ENCODE measurements around the gene DNM1L. TPM values are rescaled to one million over a fixed set of nuclear protein-coding genes. Genes with fewer than 3 reads are reported as not detected.
"Not testable (repeated sequence)": the region's sequence is repeated elsewhere in the genome, so short reads cannot be mapped to it uniquely, and the experiment has no call there.

The DNM1L gene
- total RNA-seq, 1 donor, result 103 TPM

DNA sequence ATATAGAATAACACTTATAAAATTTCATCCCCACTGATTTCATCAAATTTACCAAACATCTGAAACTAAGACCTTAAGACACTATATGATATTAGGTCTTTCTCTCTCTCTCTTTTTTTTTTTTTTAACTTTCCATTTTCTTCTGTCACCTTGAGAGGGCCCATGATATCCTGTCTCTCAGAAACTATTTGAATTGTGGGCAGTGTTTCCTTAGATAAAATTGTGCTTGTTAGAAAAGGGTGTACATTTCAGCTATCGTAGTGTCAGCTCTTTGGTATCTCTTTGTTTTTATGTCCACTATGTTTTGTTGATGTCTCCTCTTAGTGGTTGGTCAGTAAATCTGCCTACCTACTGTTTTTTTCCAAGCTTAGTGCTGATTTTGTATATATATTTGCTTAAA lies 23.8 kb downstream of the DNM1L start:
- TF ChIP-seq, protein P1, sequence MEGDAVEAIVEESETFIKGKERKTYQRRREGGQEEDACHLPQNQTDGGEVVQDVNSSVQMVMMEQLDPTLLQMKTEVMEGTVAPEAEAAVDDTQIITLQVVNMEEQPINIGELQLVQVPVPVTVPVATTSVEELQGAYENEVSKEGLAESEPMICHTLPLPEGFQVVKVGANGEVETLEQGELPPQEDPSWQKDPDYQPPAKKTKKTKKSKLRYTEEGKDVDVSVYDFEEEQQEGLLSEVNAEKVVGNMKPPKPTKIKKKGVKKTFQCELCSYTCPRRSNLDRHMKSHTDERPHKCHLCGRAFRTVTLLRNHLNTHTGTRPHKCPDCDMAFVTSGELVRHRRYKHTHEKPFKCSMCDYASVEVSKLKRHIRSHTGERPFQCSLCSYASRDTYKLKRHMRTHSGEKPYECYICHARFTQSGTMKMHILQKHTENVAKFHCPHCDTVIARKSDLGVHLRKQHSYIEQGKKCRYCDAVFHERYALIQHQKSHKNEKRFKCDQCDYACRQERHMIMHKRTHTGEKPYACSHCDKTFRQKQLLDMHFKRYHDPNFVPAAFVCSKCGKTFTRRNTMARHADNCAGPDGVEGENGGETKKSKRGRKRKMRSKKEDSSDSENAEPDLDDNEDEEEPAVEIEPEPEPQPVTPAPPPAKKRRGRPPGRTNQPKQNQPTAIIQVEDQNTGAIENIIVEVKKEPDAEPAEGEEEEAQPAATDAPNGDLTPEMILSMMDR (IDR thresholded peaks at IDR 0.05; ENCODE audit: insufficient read depth, low read depth, low read length), result no peak
- no peak overlapping the region for H3K4me3 ChIP-seq (ENCODE audit: low read depth, low read length)
- DNase-seq (ENCODE audit: low read depth), result peak; percentile 14

DNA sequence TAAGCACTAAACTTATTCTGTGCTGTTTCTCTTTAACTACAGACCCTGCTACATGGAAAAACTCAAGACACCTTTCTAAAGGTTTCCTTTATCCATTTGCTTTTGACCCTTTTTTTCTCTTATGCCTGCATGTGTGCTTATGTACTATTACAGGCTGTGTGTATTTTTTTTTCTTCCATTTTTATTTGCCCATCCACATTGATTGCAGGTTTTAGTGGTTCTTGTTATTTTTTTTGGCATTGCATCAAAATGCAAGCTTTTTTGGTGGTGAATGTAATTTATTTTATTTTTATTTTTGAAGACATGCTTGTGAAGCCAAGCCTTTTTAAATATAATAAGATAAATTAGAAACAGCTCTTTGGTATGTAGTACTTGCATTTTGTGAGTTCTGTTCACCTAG lies 26.7 kb downstream of the DNM1L start:
- DNase-seq (ENCODE audit: low read depth), result no peak
- no peak overlapping the region for H3K4me3 ChIP-seq (ENCODE audit: low read depth, low read length)
- TF ChIP-seq, protein P1 (IDR thresholded peaks at IDR 0.05; ENCODE audit: insufficient read depth, low read depth, low read length), result no peak

DNA sequence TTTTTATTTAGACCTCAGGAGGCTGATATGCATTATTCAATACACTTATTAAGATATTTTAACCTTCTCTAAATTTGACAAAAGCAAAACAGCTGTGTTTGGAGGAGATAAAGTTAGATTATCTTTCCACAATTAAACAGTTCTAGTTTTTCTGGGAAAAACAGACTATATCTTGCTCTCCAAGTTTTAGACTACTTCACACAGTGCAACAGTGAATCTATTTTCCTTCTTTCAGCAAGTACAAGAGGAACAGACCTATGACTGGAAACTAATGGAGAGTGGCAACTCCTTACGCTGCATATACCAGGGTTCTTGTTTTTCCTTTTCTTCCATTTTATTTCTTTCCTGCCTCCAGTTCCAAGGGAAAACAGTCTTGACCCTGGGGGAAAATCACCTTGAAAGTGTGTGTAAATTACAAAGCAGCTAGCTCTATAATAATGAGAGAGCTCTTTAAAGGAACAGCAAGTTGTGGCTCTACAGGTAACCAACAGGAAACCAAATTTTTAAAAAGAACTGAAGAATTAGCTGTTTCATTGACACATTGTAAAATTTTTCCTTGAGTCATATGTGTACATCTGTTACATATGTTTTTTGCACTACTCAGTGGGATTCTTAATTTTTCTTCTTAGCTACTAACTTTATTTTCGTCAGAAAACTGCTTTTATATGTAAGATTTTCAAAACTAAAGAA lies 27.4 kb downstream of the DNM1L start:
- H3K4me3 ChIP-seq (ENCODE audit: low read depth, low read length), result no peak overlapping the region
- TF ChIP-seq, protein P1 (IDR thresholded peaks at IDR 0.05; ENCODE audit: insufficient read depth, low read depth, low read length), result no peak
- DNase-seq (ENCODE audit: low read depth), result no peak

DNA sequence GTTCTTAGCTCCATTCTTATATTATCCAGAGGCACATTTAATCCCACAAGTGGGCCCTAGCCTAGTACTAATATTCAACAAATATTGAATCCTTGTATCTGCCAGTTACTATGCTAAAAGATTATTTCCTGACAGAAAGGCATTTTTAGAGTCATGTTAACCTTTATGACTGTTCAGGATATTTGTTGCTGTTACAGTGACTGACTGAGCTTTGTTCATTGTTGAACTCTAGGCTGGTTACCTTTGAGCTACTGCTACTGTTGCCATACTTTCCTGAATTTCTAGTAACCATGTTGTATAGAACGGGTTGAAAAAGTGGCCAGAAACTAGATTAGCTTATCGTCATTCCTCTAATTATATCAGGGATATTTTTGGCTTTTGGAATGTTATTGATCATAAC lies 29.8 kb downstream of the DNM1L start:
- TF ChIP-seq, protein P1 (IDR thresholded peaks at IDR 0.05; ENCODE audit: insufficient read depth, low read depth, low read length), result no peak
- DNase-seq (ENCODE audit: low read depth), result no peak
- H3K4me3 ChIP-seq (ENCODE audit: low read depth, low read length), result no peak overlapping the region

DNA sequence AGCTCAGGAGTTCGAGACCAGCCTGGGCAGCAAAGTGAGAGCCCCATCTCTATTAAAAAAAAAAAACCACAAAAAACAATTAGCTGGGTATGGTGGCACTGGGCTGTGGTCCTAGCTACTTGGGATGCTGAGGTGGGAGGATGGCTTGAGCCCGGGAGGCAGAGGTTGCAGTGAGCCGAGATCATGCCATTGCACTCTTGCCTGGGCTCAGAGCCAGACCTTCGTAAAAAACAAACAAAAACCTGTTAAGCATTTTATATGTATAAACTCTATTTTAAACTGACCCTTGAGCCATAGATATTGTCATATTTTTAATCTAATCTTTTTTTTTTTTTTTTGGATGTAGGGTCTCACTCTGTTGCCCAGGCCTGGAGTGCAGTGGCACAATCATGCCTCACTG lies 35.7 kb downstream of the DNM1L start:
- DNase-seq (ENCODE audit: low read depth), result no peak
- TF ChIP-seq, protein P1 (IDR thresholded peaks at IDR 0.05; ENCODE audit: insufficient read depth, low read depth, low read length), result no peak
- no peak overlapping the region for H3K4me3 ChIP-seq (ENCODE audit: low read depth, low read length)

DNA sequence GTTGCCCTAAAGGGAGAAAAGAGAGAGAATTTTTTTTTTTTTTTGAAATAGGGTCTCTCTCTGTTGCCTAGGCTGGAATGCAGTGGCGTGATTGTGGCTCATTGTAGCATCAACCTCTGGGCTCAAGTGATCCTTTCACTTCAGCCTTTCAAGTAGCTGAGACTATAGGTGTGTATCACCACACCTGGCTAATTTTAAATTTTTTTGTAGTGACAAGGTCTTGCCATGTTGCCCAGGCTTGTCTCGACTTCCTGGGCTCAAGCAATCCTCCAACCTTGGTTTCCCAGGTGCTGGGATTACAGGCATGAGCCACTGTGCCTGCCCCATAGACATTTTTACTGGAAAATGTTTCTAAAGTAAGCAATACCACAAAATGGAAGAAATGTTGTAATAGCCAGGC lies 39.8 kb downstream of the DNM1L start:
- TF ChIP-seq, protein P1 (IDR thresholded peaks at IDR 0.05; ENCODE audit: insufficient read depth, low read depth, low read length), result no peak
- DNase-seq (ENCODE audit: low read depth), result no peak
- no peak overlapping the region for H3K4me3 ChIP-seq (ENCODE audit: low read depth, low read length)

DNA sequence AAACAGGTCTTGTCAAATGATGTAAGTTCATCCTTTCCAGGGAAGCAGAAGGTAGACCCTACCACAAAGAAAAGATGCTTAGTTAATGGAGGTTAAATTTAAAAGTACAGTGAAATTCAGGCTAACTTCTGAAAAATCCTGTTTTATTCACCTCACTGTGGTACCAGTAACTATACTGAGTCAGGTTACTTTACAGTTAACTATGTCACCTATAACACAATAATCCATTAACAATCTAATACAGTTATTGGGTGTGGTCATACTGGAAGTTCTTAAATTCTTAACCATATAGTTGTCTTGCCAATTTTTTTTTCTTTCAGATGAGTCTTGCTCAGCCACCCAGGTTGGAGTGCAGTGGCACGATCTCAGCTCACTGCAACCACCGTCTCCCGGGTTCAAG lies 46.2 kb downstream of the DNM1L start:
- DNase-seq (ENCODE audit: low read depth); H3K4me3 ChIP-seq (ENCODE audit: low read depth, low read length): not testable (repeated sequence)
